GM12801 (cell line): ENCODE data around the gene LMF1.

ENCODE experiments used
- TF ChIP-seq, protein P1 (sequence below): IDR thresholded peaks from one replicate; pipeline ENCODE4 v1.5.1; 2011; ENCODE audit warnings: control low read depth; ENCODE audit not compliant: insufficient read length; ENCODE audit errors: extremely low read depth

LMF1 gene

DNA sequence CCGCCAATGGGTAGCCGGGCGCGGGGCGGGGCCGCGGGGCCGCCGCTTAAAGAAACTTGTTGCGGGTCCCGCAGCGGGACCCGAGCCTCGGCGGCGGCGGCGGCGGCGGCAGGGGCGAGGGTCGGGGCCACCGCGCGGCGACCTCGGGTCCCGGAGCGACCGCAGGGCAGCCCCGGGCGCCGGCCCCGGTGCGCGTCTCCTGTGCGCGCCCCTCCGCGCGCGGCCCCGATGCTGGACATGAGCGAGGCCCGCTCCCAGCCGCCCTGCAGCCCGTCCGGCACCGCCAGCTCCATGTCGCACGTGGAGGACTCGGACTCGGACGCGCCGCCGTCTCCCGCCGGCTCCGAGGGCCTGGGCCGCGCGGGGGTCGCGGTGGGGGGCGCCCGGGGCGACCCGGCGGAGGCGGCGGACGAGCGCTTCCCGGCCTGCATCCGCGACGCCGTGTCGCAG is 10.9 kb upstream of the LMF1 start, which contains the start of gene SOX8:
TSS of gene SOX8 (plus strand) at position 76 of the 450 bp plus-strand sequence. CDS start at position 229, 153 bp downstream.
- TF ChIP-seq, protein P1, sequence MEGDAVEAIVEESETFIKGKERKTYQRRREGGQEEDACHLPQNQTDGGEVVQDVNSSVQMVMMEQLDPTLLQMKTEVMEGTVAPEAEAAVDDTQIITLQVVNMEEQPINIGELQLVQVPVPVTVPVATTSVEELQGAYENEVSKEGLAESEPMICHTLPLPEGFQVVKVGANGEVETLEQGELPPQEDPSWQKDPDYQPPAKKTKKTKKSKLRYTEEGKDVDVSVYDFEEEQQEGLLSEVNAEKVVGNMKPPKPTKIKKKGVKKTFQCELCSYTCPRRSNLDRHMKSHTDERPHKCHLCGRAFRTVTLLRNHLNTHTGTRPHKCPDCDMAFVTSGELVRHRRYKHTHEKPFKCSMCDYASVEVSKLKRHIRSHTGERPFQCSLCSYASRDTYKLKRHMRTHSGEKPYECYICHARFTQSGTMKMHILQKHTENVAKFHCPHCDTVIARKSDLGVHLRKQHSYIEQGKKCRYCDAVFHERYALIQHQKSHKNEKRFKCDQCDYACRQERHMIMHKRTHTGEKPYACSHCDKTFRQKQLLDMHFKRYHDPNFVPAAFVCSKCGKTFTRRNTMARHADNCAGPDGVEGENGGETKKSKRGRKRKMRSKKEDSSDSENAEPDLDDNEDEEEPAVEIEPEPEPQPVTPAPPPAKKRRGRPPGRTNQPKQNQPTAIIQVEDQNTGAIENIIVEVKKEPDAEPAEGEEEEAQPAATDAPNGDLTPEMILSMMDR = no peak

GRCh38 chr16:980595-980854 is 9.7 kb upstream of the LMF1 start:
- TF ChIP-seq, protein P1 = no peak

DNA sequence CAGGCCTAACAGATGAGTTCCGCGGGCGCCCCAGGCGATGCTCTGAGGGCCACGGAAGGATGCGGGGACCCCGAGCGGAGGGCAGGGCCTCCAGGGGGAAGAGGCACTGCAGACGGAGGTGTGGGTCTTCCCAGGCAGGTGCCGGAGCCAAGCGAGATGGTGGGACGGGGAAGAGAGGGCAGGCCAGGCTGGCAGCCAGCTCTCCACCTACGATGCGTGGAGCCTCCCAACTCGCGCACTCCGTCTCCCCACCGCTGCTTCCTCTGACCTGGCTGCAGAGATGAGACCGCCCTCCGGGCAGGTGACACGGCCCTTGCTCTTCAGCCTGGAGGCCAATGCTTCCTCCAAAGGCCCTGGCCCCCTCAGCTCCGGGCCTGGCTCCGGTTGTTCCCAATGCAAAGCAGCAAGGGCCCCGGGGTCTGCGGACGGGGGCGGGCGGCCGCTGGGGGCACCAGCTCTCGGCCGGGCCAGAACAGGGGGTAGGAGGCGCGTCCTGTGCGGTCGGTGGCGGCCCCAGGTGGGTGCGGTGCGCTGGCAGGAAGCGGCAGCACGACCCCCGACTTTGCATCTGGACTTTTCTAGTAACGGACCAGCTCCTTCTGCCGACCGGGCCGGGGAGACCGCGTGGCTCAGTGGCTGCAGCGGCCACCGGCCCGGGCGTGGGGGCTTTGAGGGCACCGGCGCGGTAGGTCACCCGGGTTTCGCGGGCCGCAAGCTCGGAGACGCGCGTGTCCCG is 9.2 kb upstream of the LMF1 start:
- TF ChIP-seq, protein P1 = no peak

DNA sequence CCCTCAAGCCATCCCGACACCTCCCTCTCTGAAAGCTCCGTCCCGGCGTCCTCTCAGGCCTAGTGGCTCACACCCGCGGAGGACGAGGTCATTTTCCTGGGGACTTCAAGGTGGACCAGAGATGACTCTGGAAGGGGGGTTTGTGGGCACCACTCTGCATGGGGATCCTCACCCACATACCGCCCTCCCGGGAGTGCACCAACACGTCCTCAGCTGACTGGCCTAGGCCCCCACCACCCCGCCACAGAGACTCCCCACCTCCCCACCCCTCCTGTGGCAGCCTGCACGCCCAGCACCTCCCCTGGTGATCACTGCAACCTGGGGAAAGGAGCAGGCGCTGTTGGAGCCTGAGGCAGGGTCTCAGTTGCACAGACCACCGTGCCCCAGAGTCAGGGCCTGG is 8.4 kb upstream of the LMF1 start:
- TF ChIP-seq, protein P1 = no peak

DNA sequence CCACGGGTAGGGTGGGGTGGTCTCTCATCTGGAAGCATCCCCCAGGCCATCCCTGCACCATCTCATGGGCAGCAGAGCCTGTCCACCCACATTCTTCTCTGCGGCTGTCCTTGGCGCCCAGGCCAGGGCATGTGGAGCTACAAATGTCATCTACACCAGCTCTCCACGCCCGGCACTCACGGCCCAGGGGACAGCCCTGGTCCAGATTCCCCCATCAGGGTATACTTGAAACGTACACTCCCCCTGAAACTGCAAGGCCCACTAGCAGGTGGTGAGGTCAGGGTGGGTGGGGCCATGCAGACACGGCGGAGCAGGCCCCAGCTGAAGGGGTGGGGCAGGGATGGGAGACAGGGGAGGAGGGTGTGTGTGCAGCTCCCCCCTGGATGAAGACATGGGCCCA is 7.6 kb upstream of the LMF1 start:
- TF ChIP-seq, protein P1 = no peak

GRCh38 chr16:977896-978295 is 7.1 kb upstream of the LMF1 start:
- TF ChIP-seq, protein P1 = no peak

- TF ChIP-seq, protein P1 = no peak
These were observed 6.4 kb upstream of the LMF1 start for GRCh38 chr16:977081-977701.
